H1 (cell line): ENCODE data around the gene LEMD1. TPM values are rescaled to one million over a fixed set of nuclear protein-coding genes. Genes with fewer than 3 reads are reported as not detected.

ENCODE experiments used
- RAD21 ChIP-seq, 2 experiments: IDR thresholded peaks in 1 of 2; conservative IDR thresholded peaks in 1 of 2; 2 replicates each; pipeline ENCODE4 v1.6.1; 2011; ENCODE audit warnings: low read depth in 2 of 2, low read length in 2 of 2, improper control_type of control experiment in 1 of 2, inconsistent platforms in 1 of 2, mild to moderate bottlenecking in 1 of 2, moderate library complexity in 1 of 2
- RNF2 ChIP-seq: fragments of 200-900, 300-1000 bp; sonication (generic); IDR thresholded peaks from 2 replicates; pipeline ENCODE4 v1.7.1; 2016; ENCODE audit warnings: borderline replicate concordance, low read depth, mild to moderate bottlenecking, antibody characterized with exemption, low read length; ENCODE audit not compliant: poor library complexity, severe bottlenecking; ENCODE audit errors: missing control alignments
- SIRT6 ChIP-seq: IDR thresholded peaks from one replicate; pipeline ENCODE4 v1.7.1; 2012; ENCODE audit warnings: low read length, inconsistent platforms
- polyA plus RNA-seq, 7 experiments: library from polyadenylated mRNA; depleted of rRNA in 3 of 7; stranded (reverse) in 5 of 7; unstranded in 2 of 7; fragments of >200 nt in 5 of 7; fragments of 200-250 nt in 2 of 7; gene quantifications; 1 replicate in 5 of 7; 2 replicates in 1 of 7; 4 replicates in 1 of 7; pipeline versions ENCODE4 v1.2.1 to v1.2.3, GENCODE V29; 2011 to 2013; ENCODE audit warnings: missing spikeins in 2 of 7, mixed read lengths in 2 of 7
- total RNA-seq: library from RNA; stranded (reverse); fragmentation: NEBNext Ultra II Directional; extraction: Animal tissue kit (Norgen Biotek cat#: 25700); gene quantifications from 2 replicates; pipeline ENCODE4 v1.2.1, GENCODE V29; 2021

The LEMD1 gene
- total and polyA plus RNA-seq, 2 of the 8 experiments (the other 6 are each of a cell fraction or from before 2014, with no cell fraction given): 10.0 to 10.5 TPM

GRCh38 chr1:205358579-205358978 lies 63.3 kb downstream of the LEMD1 start (continued):
- TF ChIP-seq RNF2: no peak
- TF ChIP-seq RAD21 (IDR thresholded peaks at IDR 0.05 in 1 of 2, conservative IDR thresholded peaks at IDR 0.05 in 1 of 2; ENCODE audit: low read depth in 2 of 2, low read length in 2 of 2): no peak
- no peak for TF ChIP-seq SIRT6
